Measurements from ENCODE around the gene MAP3K5.

The MAP3K5 gene

DNA sequence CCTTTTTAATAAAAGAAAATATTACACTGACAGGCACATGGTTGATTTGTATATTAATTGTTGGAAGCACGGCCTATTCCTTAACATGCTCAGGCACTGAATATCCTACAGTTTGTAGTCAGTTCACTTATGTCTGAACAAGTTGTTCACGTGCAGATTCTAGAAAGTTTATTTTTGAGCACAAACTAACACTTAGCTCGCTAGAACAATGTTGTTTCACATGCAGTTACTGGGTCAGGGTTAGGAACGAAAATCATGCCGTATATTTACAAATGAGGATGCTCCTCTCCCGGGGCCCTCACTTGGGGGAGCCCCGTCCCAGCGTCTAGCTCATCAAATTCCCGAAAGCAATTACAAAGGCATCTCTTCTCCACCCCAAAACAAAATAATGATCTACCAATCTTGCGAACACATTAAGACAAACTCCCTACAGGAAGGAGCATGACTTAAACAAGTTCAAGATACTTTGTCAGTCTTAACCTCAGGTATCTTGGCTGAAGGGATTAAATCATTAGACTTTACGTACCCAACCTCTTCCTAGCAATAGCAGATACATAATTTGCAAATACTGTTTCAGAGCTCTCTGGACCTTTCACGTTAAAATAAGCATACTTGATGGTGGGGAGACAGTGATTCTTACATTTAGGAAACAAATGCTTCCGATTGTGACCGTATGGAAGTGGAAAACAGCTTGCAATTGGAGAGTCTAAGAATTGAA is 243.5 kb downstream of the MAP3K5 start:
- no peak for TF ChIP-seq POLR2AphosphoS5 (IDR thresholded peaks at IDR 0.05; ENCODE audit: low read depth, low read length)
- TF ChIP-seq, protein P1, sequence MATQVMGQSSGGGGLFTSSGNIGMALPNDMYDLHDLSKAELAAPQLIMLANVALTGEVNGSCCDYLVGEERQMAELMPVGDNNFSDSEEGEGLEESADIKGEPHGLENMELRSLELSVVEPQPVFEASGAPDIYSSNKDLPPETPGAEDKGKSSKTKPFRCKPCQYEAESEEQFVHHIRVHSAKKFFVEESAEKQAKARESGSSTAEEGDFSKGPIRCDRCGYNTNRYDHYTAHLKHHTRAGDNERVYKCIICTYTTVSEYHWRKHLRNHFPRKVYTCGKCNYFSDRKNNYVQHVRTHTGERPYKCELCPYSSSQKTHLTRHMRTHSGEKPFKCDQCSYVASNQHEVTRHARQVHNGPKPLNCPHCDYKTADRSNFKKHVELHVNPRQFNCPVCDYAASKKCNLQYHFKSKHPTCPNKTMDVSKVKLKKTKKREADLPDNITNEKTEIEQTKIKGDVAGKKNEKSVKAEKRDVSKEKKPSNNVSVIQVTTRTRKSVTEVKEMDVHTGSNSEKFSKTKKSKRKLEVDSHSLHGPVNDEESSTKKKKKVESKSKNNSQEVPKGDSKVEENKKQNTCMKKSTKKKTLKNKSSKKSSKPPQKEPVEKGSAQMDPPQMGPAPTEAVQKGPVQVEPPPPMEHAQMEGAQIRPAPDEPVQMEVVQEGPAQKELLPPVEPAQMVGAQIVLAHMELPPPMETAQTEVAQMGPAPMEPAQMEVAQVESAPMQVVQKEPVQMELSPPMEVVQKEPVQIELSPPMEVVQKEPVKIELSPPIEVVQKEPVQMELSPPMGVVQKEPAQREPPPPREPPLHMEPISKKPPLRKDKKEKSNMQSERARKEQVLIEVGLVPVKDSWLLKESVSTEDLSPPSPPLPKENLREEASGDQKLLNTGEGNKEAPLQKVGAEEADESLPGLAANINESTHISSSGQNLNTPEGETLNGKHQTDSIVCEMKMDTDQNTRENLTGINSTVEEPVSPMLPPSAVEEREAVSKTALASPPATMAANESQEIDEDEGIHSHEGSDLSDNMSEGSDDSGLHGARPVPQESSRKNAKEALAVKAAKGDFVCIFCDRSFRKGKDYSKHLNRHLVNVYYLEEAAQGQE (IDR thresholded peaks at IDR 0.05; ENCODE audit: insufficient read depth in 1 of 2, low read depth in 2 of 2, low read length in 2 of 2) = no peak
- no peak for TF ChIP-seq SIN3A (IDR thresholded peaks at IDR 0.05; ENCODE audit: borderline replicate concordance, insufficient read depth, low read length)
- TF ChIP-seq TAF1 (IDR thresholded peaks at IDR 0.05; ENCODE audit: borderline replicate concordance, insufficient read depth, low read length) = no peak
- TF ChIP-seq FOXP2 (optimal IDR thresholded peaks at IDR 0.05; ENCODE audit: borderline replicate concordance, extremely low read depth, extremely low read length, insufficient read depth) = no peak

- TF ChIP-seq, protein P1 (IDR thresholded peaks at IDR 0.05; ENCODE audit: insufficient read depth in 1 of 2, low read depth in 2 of 2, low read length in 2 of 2) = no peak
- TF ChIP-seq POLR2AphosphoS5 (IDR thresholded peaks at IDR 0.05; ENCODE audit: low read depth, low read length) (no peak), TAF1 (IDR thresholded peaks at IDR 0.05; ENCODE audit: borderline replicate concordance, insufficient read depth, low read length) (no peak), SIN3A (IDR thresholded peaks at IDR 0.05; ENCODE audit: borderline replicate concordance, insufficient read depth, low read length) (no peak), FOXP2 (optimal IDR thresholded peaks at IDR 0.05; ENCODE audit: borderline replicate concordance, extremely low read depth, extremely low read length, insufficient read depth) (no peak)
Measured at GRCh38 chr6:136547871-136548270, 244.4 kb downstream of the MAP3K5 start.

DNA sequence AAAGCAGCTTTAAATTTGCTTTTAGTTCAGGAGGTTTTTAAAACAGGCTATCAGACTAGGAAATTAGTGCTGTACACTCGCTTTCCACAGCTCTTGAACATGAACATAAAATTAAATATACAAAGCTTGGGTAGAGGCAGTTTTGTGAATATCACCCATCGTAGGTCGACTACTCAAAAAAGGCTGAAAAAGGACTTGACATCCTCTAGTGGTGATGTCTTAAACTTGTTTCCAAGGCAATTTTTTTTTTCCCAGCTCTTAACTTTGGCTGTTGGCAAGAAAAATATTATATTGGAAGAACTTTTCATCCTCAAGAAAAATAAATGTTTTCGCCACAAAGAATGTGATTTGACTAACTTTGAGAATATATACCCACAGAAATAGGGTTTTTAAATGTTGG is 244.9 kb downstream of the MAP3K5 start:
- TF ChIP-seq SIN3A (IDR thresholded peaks at IDR 0.05; ENCODE audit: borderline replicate concordance, insufficient read depth, low read length) (no peak), TAF1 (IDR thresholded peaks at IDR 0.05; ENCODE audit: borderline replicate concordance, insufficient read depth, low read length) (no peak), POLR2AphosphoS5 (IDR thresholded peaks at IDR 0.05; ENCODE audit: low read depth, low read length) (no peak), FOXP2 (optimal IDR thresholded peaks at IDR 0.05; ENCODE audit: borderline replicate concordance, extremely low read depth, extremely low read length, insufficient read depth) (no peak)
- TF ChIP-seq, protein P1 (IDR thresholded peaks at IDR 0.05; ENCODE audit: insufficient read depth in 1 of 2, low read depth in 2 of 2, low read length in 2 of 2) = no peak

DNA sequence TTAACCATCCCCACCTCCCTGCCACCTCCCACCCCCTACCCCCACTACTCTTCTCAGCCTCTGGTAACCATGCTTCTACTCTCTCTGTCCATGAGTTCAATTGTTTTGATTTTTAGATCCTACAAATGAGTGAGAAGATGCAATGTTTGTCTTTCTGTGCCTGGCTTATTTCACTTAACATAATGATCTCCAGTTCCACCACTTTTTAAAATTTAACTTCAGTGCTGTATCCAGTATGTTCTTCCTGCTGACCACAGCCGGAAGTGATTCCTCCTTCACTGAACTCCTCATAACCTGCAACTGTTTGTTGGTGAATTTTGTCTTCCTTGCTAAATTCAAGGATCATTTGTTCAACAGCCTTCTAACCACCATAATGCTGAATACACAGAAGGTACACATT is 245.9 kb downstream of the MAP3K5 start:
- TF ChIP-seq, protein P1 (IDR thresholded peaks at IDR 0.05; ENCODE audit: insufficient read depth in 1 of 2, low read depth in 2 of 2, low read length in 2 of 2) = no peak
- TF ChIP-seq TAF1 (IDR thresholded peaks at IDR 0.05; ENCODE audit: borderline replicate concordance, insufficient read depth, low read length) = no peak
- TF ChIP-seq POLR2AphosphoS5 (IDR thresholded peaks at IDR 0.05; ENCODE audit: low read depth, low read length) = no peak
- TF ChIP-seq SIN3A (IDR thresholded peaks at IDR 0.05; ENCODE audit: borderline replicate concordance, insufficient read depth, low read length) = no peak
